K562 (cell line): ENCODE data around the gene ZNF584. TPM values are rescaled to one million over a fixed set of nuclear protein-coding genes. Genes with fewer than 3 reads are reported as not detected.

Experiments
- ARID3A ChIP-seq: IDR thresholded peaks from 2 replicates; pipeline ENCODE4 v1.6.1; 2012; ENCODE audit warnings: low read depth, low read length, improper control_type of control experiment, borderline replicate concordance
- CBFB ChIP-seq: sonication (generic); formaldehyde crosslinking; IDR thresholded peaks from 2 replicates; pipeline ENCODE4 v1.4.0; 2020; ENCODE audit warnings: mild to moderate bottlenecking, missing genetic modification reagents
- ELF4 ChIP-seq: fragments of 450-650 bp; formaldehyde crosslinking; IDR thresholded peaks from 2 replicates; pipeline ENCODE4 v1.4.0; 2022; ENCODE audit warnings: missing genetic modification characterization
- GTF2A2 ChIP-seq: IDR thresholded peaks from 2 replicates; pipeline ENCODE4 v1.6.1; 2016; ENCODE audit warnings: mild to moderate bottlenecking, missing genetic modification characterization, missing compliant biosample characterization
- HDAC2 ChIP-seq: fragments of 450-650 bp; IDR thresholded peaks from 2 replicates; pipeline ENCODE4 v1.6.1; 2016; ENCODE audit warnings: mild to moderate bottlenecking
- KDM5B ChIP-seq: fragments of 200-600 bp; sonication (generic); IDR thresholded peaks from 2 replicates; pipeline ENCODE4 v1.6.1; 2012; ENCODE audit warnings: low read depth, mild to moderate bottlenecking, moderate library complexity, low read length, control low read depth, inconsistent platforms; ENCODE audit not compliant: insufficient replicate concordance
- MEIS2 ChIP-seq: fragments of 450-650 bp; IDR thresholded peaks from 2 replicates; pipeline ENCODE4 v1.6.1; 2014; ENCODE audit warnings: mild to moderate bottlenecking; ENCODE audit not compliant: partially characterized antibody
- MXI1 ChIP-seq: IDR thresholded peaks from 2 replicates; pipeline ENCODE4 v1.6.1; 2011; ENCODE audit warnings: low read depth, mild to moderate bottlenecking, improper control_type of control experiment, low read length
- MYBL2 ChIP-seq, 2 experiments: fragments of 450-650 bp in 1 of 2; sonication (generic) in 1 of 2; formaldehyde crosslinking in 1 of 2; IDR thresholded peaks; 2 replicates each; pipeline versions ENCODE4 v1.6.1 to v1.8.1; 2017 to 2022; ENCODE audit warnings: borderline replicate concordance in 1 of 2, inconsistent platforms in 1 of 2, low read depth in 1 of 2, mild to moderate bottlenecking in 1 of 2, missing genetic modification reagents in 1 of 2, moderate library complexity in 1 of 2
- NCOA4 ChIP-seq: fragments of 450-650 bp; IDR thresholded peaks from 2 replicates; pipeline ENCODE4 v1.6.1; 2018; ENCODE audit warnings: mild to moderate bottlenecking; ENCODE audit not compliant: partially characterized antibody
- PHTF2 ChIP-seq: fragments of 250-450 bp; sonication (Bioruptor Pico); IDR thresholded peaks from 2 replicates; pipeline ENCODE4 v1.5.0; 2021; ENCODE audit warnings: mild to moderate bottlenecking
- POLR2B ChIP-seq: fragments of 450-650 bp; IDR thresholded peaks from 2 replicates; pipeline ENCODE4 v1.6.1; 2018; ENCODE audit warnings: low read depth; ENCODE audit not compliant: partially characterized antibody
- RBM22 ChIP-seq: fragments of 200-400 bp; formaldehyde crosslinking; IDR thresholded peaks from 2 replicates; pipeline ENCODE4 v1.6.1; 2018; ENCODE audit warnings: low read length, low read depth; ENCODE audit not compliant: poor library complexity, severe bottlenecking
- TARDBP ChIP-seq: fragments of 450-650 bp; IDR thresholded peaks from 2 replicates; pipeline ENCODE4 v1.6.1; 2016
- TBP ChIP-seq: optimal IDR thresholded peaks from 2 replicates; pipeline ENCODE3; 2011; ENCODE audit warnings: low read depth, low read length, improper control_type of control experiment
- TGIF2 ChIP-seq: sonication (generic); formaldehyde crosslinking; IDR thresholded peaks from 2 replicates; pipeline ENCODE4 v1.8.1; 2022; ENCODE audit warnings: mild to moderate bottlenecking, missing genetic modification reagents, moderate library complexity
- ZC3H11A ChIP-seq: IDR thresholded peaks from 2 replicates; pipeline ENCODE4 v1.6.1; 2012; ENCODE audit warnings: low read depth, low read length, improper control_type of control experiment
- ZEB2 ChIP-seq: fragments of 450-650 bp; IDR thresholded peaks from 2 replicates; pipeline ENCODE4 v1.6.1; 2016
- ZFX ChIP-seq: sonication (generic); formaldehyde crosslinking; IDR thresholded peaks from 2 replicates; pipeline ENCODE4 v1.8.0; 2022; ENCODE audit warnings: mild to moderate bottlenecking, missing genetic modification reagents, moderate library complexity
- ZKSCAN3 ChIP-seq: fragments of 250-450 bp; sonication (Bioruptor Pico); IDR thresholded peaks from 2 replicates; pipeline ENCODE4 v1.4.0; 2020
- ZNF444 ChIP-seq: fragments of 250-450 bp; sonication (Bioruptor Pico); IDR thresholded peaks from 2 replicates; pipeline ENCODE4 v1.4.0; 2020; ENCODE audit warnings: mild to moderate bottlenecking, moderate library complexity
- ZNF75A ChIP-seq: fragments of 450-650 bp; formaldehyde crosslinking; IDR thresholded peaks from 2 replicates; pipeline ENCODE4 v1.4.0; 2020; ENCODE audit warnings: mild to moderate bottlenecking
- polyA plus RNA-seq, 8 experiments: library from polyadenylated mRNA; depleted of rRNA in 4 of 8; stranded (reverse) in 5 of 8; unstranded in 3 of 8; fragments of >200 nt; fragmentation: Nextera tagmentation in 2 of 8; fragmentation: Illumina TruSeq in 1 of 8; extraction: Ambion mirVana in 2 of 8; extraction: Trizol in 1 of 8; gene quantifications; 2 replicates each; pipeline versions ENCODE4 v1.2.1 to v1.2.3, GENCODE V29; 2011 to 2014; ENCODE audit warnings: inconsistent platforms in 1 of 8, missing spikeins in 1 of 8
- total RNA-seq, 7 experiments: library from RNA; depleted of rRNA in 6 of 7; stranded (reverse); fragments of >200 nt in 6 of 7; fragmentation: Illumina TruSeq in 2 of 7; extraction: Trizol in 2 of 7; gene quantifications; 2 replicates each; pipeline versions ENCODE4 v1.2.1 to v1.2.3, GENCODE V29; 2011 to 2021; ENCODE audit warnings: low replicate concordance in 1 of 7
- TF ChIP-seq, protein P1 (sequence below), 3 experiments: IDR thresholded peaks in 2 of 3; conservative IDR thresholded peaks in 1 of 3; 2 replicates each; pipeline ENCODE4 v1.5.1; 2011 to 2012; ENCODE audit warnings: low read length in 3 of 3, mild to moderate bottlenecking in 3 of 3, control low read depth in 2 of 3, improper control_type of control experiment in 1 of 3, inconsistent platforms in 1 of 3, low read depth in 1 of 3, mixed read lengths in 1 of 3, moderate library complexity in 1 of 3; ENCODE audit not compliant: insufficient read depth in 2 of 3
- TF ChIP-seq, protein P2 (sequence below): fragments of 450-650 bp; formaldehyde crosslinking; IDR thresholded peaks from 2 replicates; pipeline ENCODE4 v1.4.0; 2020; ENCODE audit warnings: mild to moderate bottlenecking, moderate library complexity

Gene ZNF584
- total and polyA plus RNA-seq, 9 of the 15 experiments (the other 6 are each of a cell fraction or from before 2014, with no cell fraction given), result 5.8 to 43.4 (median 24.6) TPM

DNA sequence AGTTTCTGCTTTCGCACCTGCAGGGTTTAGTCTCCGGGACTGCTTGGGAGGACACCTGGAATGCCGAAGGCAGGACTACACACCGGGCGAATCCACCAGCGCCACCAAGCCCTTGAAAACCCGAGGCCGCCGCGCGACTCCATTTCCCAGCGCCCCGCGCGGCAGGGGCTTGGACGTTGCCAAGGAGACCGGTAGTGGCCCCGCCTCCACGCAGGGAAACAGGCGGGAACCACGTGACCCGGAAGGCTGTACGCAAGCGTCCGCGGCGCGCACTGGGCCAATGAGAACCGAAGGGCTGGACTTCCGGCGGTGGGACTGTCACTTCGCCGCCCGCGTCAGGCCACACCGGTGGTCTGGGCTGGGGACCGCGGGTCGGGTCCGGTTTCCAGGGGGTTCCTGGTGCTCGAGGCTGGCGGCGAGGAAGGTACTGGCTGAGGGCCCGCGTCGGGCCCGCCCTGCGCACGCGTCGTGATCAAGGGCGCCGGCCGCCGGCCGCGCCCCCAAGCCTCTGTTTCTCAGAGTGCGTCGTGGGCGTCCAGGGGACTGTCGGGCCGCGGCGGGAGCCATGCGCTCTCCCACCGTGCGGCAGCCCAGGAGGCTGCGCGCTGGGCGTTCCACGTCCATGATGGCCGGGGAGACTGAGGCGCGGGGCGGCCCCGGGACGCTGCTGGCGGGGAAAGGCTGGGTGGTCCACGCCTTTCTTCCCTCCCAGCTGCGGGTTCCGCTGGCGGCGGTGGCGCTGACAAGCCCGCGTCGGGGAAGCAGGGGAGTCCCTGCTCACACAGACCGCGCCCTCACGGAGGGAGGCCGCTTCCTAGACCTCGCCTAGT lies 58.5 kb downstream of the ZNF584 start, which contains the start of gene ZNF324 (continued):
- TF ChIP-seq, protein P1, sequence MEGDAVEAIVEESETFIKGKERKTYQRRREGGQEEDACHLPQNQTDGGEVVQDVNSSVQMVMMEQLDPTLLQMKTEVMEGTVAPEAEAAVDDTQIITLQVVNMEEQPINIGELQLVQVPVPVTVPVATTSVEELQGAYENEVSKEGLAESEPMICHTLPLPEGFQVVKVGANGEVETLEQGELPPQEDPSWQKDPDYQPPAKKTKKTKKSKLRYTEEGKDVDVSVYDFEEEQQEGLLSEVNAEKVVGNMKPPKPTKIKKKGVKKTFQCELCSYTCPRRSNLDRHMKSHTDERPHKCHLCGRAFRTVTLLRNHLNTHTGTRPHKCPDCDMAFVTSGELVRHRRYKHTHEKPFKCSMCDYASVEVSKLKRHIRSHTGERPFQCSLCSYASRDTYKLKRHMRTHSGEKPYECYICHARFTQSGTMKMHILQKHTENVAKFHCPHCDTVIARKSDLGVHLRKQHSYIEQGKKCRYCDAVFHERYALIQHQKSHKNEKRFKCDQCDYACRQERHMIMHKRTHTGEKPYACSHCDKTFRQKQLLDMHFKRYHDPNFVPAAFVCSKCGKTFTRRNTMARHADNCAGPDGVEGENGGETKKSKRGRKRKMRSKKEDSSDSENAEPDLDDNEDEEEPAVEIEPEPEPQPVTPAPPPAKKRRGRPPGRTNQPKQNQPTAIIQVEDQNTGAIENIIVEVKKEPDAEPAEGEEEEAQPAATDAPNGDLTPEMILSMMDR (IDR thresholded peaks at IDR 0.05 in 2 of 3, conservative IDR thresholded peaks at IDR 0.05 in 1 of 3; ENCODE audit: insufficient read depth in 2 of 3, low read depth in 1 of 3, low read length in 3 of 3), result peak in 1 of 3 experiments; percentile 21; a peak in 2 of 6 replicates
- TF ChIP-seq PHTF2 (CRISPR knock-in tag) (no peak), MYBL2 (IDR thresholded peaks at IDR 0.05; ENCODE audit: low read depth) (no peak), MYBL2 (CRISPR knock-in tag; IDR thresholded peaks at IDR 0.05; ENCODE audit: borderline replicate concordance) (no peak), NCOA4 (no peak), KDM5B (peak; percentile 86), ZC3H11A (no peak), MEIS2 (peak; percentile 26), GTF2A2 (no peak), TBP (peak; percentile 58), ELF4 (0 out of 2 replicates have a peak, but pooled peaks have one; percentile 51), TARDBP (peak; percentile 29; the same call in 1 of the 2 replicates), RBM22 (peak; percentile 83), TGIF2 (CRISPR knock-in tag) (peak; percentile 67; the same call in 1 of the 2 replicates), MXI1 (peak; percentile 91), ZKSCAN3 (CRISPR knock-in tag) (no peak), ZFX (peak; percentile 57), ZEB2 (no peak), ZNF444 (CRISPR knock-in tag) (no peak), ZNF75A (CRISPR knock-in tag) (no peak), HDAC2 (no peak), ARID3A (no peak), POLR2B (peak; percentile 49), CBFB (no peak)
- TF ChIP-seq, protein P2, sequence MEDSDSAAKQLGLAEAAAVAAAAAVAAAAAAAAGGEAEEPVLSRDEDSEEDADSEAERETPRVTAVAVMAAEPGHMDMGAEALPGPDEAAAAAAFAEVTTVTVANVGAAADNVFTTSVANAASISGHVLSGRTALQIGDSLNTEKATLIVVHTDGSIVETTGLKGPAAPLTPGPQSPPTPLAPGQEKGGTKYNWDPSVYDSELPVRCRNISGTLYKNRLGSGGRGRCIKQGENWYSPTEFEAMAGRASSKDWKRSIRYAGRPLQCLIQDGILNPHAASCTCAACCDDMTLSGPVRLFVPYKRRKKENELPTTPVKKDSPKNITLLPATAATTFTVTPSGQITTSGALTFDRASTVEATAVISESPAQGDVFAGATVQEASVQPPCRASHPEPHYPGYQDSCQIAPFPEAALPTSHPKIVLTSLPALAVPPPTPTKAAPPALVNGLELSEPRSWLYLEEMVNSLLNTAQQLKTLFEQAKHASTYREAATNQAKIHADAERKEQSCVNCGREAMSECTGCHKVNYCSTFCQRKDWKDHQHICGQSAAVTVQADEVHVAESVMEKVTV (CRISPR knock-in tag), result no peak
